ENCODE data around the gene UBXN7.
"Not testable (repeated sequence)": the region's sequence is repeated elsewhere in the genome, so short reads cannot be mapped to it uniquely, and the experiment has no call there.

UBXN7 gene

GRCh38 chr3:196428041-196428440 is 4.2 kb downstream of the UBXN7 start:
- no peak overlapping the region for H4K12ac ChIP-seq (ENCODE audit: low read depth, low read length)
- no peak overlapping the region for H2BK5ac ChIP-seq (ENCODE audit: low read depth, low read length, poor library complexity)
- H4K91ac ChIP-seq (ENCODE audit: low read depth, low read length): no peak overlapping the region
- no peak overlapping the region for H4K8ac ChIP-seq (ENCODE audit: low read depth, low read length)
- H3K18ac ChIP-seq (ENCODE audit: low read length): no peak overlapping the region
- peaks cover 0 to 9% of the 10 kb centered on the region in 2 experiments for H3K36me3 ChIP-seq (ENCODE audit: control insufficient read depth in 1 of 2, insufficient read depth in 2 of 2, low read length in 2 of 2)
- no peak overlapping the region for H3K14ac ChIP-seq (ENCODE audit: low read length)
- no peaks in the 10 kb centered on the region for H3K27me3 ChIP-seq (ENCODE audit: insufficient read depth, low read length)
- H3K4me1 ChIP-seq (ENCODE audit: control insufficient read depth in 1 of 2, insufficient read depth in 2 of 2, low read length in 2 of 2): peaks cover 0 to under 1% of the 10 kb centered on the region in 2 experiments
- no peaks in the 10 kb centered on the region for H3K9me3 ChIP-seq (ENCODE audit: insufficient read depth, low read depth, low read length)
- no peak overlapping the region for H3K4me2 ChIP-seq (ENCODE audit: low read length)
- no peak overlapping the region for H3K27ac ChIP-seq (ENCODE audit: low read depth, low read length)
- H3K79me2 ChIP-seq (ENCODE audit: control insufficient read depth, insufficient read depth, low read length, poor library complexity): peaks cover 18% of the 10 kb centered on the region
- DNase-seq: no peak
- no peak overlapping the region for H2AK5ac ChIP-seq (ENCODE audit: low read length)
- WGBS (ENCODE audit: extremely low coverage, insufficient coverage, insufficient read length): no CpG with 5 or more reads among the region's 6 CpGs
- no peak overlapping the region for H3K9ac ChIP-seq (ENCODE audit: low read length)
- H3K4me3 ChIP-seq (ENCODE audit: low read depth, low read length): no peak overlapping the region
- H3K4ac ChIP-seq (ENCODE audit: low read depth, low read length): peak overlapping the region; percentile 15
- peaks cover 13% of the 10 kb centered on the region for H3K79me1 ChIP-seq (ENCODE audit: low read length)
- H3K23ac ChIP-seq (ENCODE audit: low read length): no peak overlapping the region
- no peak overlapping the region for H2BK12ac ChIP-seq (ENCODE audit: low read length)
- no peak overlapping the region for H2AFZ ChIP-seq (ENCODE audit: insufficient read depth, low read length, poor library complexity)
- no peak overlapping the region for H2BK120ac ChIP-seq (ENCODE audit: insufficient read depth, low read length, poor library complexity)

- H2AFZ ChIP-seq (ENCODE audit: insufficient read depth, low read length, poor library complexity); H3K36me3 ChIP-seq (ENCODE audit: control insufficient read depth in 1 of 2, insufficient read depth in 2 of 2, low read length in 2 of 2); H3K23ac ChIP-seq (ENCODE audit: low read length); H3K4ac ChIP-seq (ENCODE audit: low read depth, low read length); H3K27me3 ChIP-seq (ENCODE audit: insufficient read depth, low read length); H4K91ac ChIP-seq (ENCODE audit: low read depth, low read length); H3K79me1 ChIP-seq (ENCODE audit: low read length); H3K4me1 ChIP-seq (ENCODE audit: control insufficient read depth in 1 of 2, insufficient read depth in 2 of 2, low read length in 2 of 2); H3K4me2 ChIP-seq (ENCODE audit: low read length); H3K14ac ChIP-seq (ENCODE audit: low read length); H3K4me3 ChIP-seq (ENCODE audit: low read depth, low read length); H4K8ac ChIP-seq (ENCODE audit: low read depth, low read length); H3K18ac ChIP-seq (ENCODE audit: low read length); H3K9ac ChIP-seq (ENCODE audit: low read length); H3K9me3 ChIP-seq (ENCODE audit: insufficient read depth, low read depth, low read length); H3K27ac ChIP-seq (ENCODE audit: low read depth, low read length); H2BK5ac ChIP-seq (ENCODE audit: low read depth, low read length, poor library complexity); H4K12ac ChIP-seq (ENCODE audit: low read depth, low read length); H2BK120ac ChIP-seq (ENCODE audit: insufficient read depth, low read length, poor library complexity); H2BK12ac ChIP-seq (ENCODE audit: low read length); H2AK5ac ChIP-seq (ENCODE audit: low read length); H3K79me2 ChIP-seq (ENCODE audit: control insufficient read depth, insufficient read depth, low read length, poor library complexity): not testable (repeated sequence)
- WGBS (ENCODE audit: extremely low coverage, insufficient coverage, insufficient read length): no CpG with 5 or more reads among the region's 6 CpGs
- DNase-seq: peak; percentile 56 to 74
Measured at GRCh38 chr3:196424421-196424820, 7.8 kb downstream of the UBXN7 start.

DNA sequence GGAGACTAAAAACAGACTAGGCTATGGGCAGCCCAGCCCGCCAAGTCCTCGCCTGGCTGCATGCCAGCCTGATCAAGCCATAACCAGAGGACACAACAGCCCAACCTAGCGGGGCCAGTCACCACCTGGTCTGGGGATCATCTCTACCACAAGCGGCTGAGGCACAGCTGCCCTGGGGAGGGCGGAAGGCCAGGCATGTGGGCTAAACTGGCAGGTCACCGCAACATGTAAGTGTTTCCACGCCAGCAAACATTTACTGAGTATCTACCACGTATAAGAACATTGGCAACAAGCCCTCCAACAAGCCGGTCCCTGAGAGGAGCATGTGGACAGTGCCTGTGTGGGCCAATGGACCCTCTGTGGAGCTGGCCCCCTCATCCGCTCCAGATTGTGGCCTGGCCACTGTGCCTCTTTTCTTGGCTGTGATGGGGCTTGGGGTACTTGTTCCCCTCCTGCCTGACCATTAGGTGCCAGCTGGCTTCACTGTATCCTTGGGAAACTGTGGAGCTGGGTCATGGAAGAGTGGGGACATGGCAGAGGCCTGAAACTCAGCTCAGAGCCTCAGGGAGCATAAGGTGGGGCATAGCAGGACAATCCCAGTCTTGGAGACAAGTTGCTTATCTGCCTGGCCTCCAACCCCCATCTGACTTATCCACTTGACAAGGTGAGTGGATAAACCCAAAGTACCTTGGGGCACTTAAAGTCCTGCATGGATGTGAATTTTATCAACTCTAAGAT is 9.0 kb downstream of the UBXN7 start:
- Histone ChIP-seq H3K79me1 (ENCODE audit: low read length) (no peaks in the 10 kb centered on the region), H3K4me3 (ENCODE audit: low read depth, low read length) (no peak overlapping the region), H3K4me1 (ENCODE audit: control insufficient read depth in 1 of 2, insufficient read depth in 2 of 2, low read length in 2 of 2) (peaks cover 0 to 2% of the 10 kb centered on the region in 2 experiments), H3K27me3 (ENCODE audit: insufficient read depth, low read length) (no peaks in the 10 kb centered on the region), H2AFZ (ENCODE audit: insufficient read depth, low read length, poor library complexity) (no peak overlapping the region), H3K9me3 (ENCODE audit: insufficient read depth, low read depth, low read length) (no peaks in the 10 kb centered on the region), H2AK5ac (ENCODE audit: low read length) (no peak overlapping the region), H3K9ac (ENCODE audit: low read length) (no peak overlapping the region), H2BK120ac (ENCODE audit: insufficient read depth, low read length, poor library complexity) (no peak overlapping the region), H4K12ac (ENCODE audit: low read depth, low read length) (no peak overlapping the region), H3K27ac (ENCODE audit: low read depth, low read length) (no peak overlapping the region), H3K79me2 (ENCODE audit: control insufficient read depth, insufficient read depth, low read length, poor library complexity) (peaks cover 6% of the 10 kb centered on the region), H3K4me2 (ENCODE audit: low read length) (no peak overlapping the region), H2BK12ac (ENCODE audit: low read length) (no peak overlapping the region), H3K23ac (ENCODE audit: low read length) (no peak overlapping the region), H4K91ac (ENCODE audit: low read depth, low read length) (no peak overlapping the region), H3K18ac (ENCODE audit: low read length) (no peak overlapping the region), H3K14ac (ENCODE audit: low read length) (no peak overlapping the region), H4K8ac (ENCODE audit: low read depth, low read length) (no peak overlapping the region), H2BK5ac (ENCODE audit: low read depth, low read length, poor library complexity) (no peak overlapping the region), H3K36me3 (ENCODE audit: control insufficient read depth in 1 of 2, insufficient read depth in 2 of 2, low read length in 2 of 2) (peaks cover 0 to 9% of the 10 kb centered on the region in 2 experiments), H3K4ac (ENCODE audit: low read depth, low read length) (peak overlapping the region; percentile 45)
- DNase-seq: no peak
- WGBS (ENCODE audit: extremely low coverage, insufficient coverage, insufficient read length): no CpG with 5 or more reads among the region's 10 CpGs

DNA sequence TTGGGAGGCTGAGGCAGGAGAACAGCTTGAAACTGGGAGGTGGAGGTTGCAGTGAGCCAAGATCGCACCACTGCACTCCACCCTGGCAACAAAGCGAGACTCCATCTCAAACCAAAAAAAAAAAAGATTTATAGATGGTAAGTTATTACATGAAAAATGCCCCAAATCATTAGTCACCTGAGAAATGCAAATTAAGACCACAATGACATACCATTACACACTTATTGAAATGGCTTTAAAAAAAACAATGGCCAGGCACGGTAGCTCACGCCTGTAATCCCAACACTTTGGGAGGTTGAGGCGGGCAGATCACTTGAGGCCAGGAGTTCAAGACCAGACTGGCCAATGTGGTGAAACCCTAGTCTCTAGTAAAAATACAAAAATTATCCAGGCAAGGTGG is 10.6 kb downstream of the UBXN7 start:
- not testable (repeated sequence) for H3K9ac ChIP-seq (ENCODE audit: low read length); H4K12ac ChIP-seq (ENCODE audit: low read depth, low read length); H3K36me3 ChIP-seq (ENCODE audit: control insufficient read depth in 1 of 2, insufficient read depth in 2 of 2, low read length in 2 of 2); H3K4me1 ChIP-seq (ENCODE audit: control insufficient read depth in 1 of 2, insufficient read depth in 2 of 2, low read length in 2 of 2); H3K4me2 ChIP-seq (ENCODE audit: low read length); H3K4me3 ChIP-seq (ENCODE audit: low read depth, low read length); H3K9me3 ChIP-seq (ENCODE audit: insufficient read depth, low read depth, low read length); H2BK120ac ChIP-seq (ENCODE audit: insufficient read depth, low read length, poor library complexity); H4K91ac ChIP-seq (ENCODE audit: low read depth, low read length); H3K27me3 ChIP-seq (ENCODE audit: insufficient read depth, low read length); H4K8ac ChIP-seq (ENCODE audit: low read depth, low read length); H3K79me2 ChIP-seq (ENCODE audit: control insufficient read depth, insufficient read depth, low read length, poor library complexity); H2AK5ac ChIP-seq (ENCODE audit: low read length); DNase-seq; H3K18ac ChIP-seq (ENCODE audit: low read length); H3K27ac ChIP-seq (ENCODE audit: low read depth, low read length); H3K79me1 ChIP-seq (ENCODE audit: low read length); H2AFZ ChIP-seq (ENCODE audit: insufficient read depth, low read length, poor library complexity); H3K23ac ChIP-seq (ENCODE audit: low read length); H2BK12ac ChIP-seq (ENCODE audit: low read length); H2BK5ac ChIP-seq (ENCODE audit: low read depth, low read length, poor library complexity); H3K14ac ChIP-seq (ENCODE audit: low read length)
- H3K4ac ChIP-seq (ENCODE audit: low read depth, low read length): peak overlapping the region; percentile 17
- WGBS (ENCODE audit: extremely low coverage, insufficient coverage, insufficient read length): no CpG with 5 or more reads among the region's 5 CpGs

All from trophoblast cell (in vitro differentiated cells and primary cell).